HTERT RPE-1 (cell line): ENCODE measurements around the gene SERTAD1.
"Not testable (repeated sequence)": the region's sequence is repeated elsewhere in the genome, so short reads cannot be mapped to it uniquely, and the experiment has no call there.

ENCODE experiments used
- in situ Hi-C: fragments of 300-500 bp; cut with MboI; formaldehyde crosslinking; loops from 4 replicates; pipeline ENCODE4 v1.14.3; 2020; ENCODE audit warnings: low sequenced_read_pairs

Gene SERTAD1

DNA sequence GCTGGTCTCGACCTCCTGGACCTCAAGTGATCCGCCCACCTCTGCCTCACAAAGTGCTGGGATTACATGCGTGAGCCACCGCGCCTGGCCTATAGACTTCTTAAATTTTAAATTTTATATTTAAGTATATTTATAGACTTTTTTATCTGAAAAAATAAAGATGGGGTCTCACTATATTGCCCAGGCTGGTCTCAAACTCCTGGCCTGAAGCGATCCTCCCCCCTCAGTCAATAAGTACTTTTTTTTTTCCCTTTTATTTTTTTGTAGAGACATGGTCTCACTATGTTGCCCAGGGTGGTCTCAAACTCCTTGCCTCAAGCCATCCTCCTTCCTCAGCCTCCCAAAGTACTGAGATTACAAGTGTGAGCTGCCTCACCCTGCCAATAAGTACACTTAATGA lies 1.9 kb downstream of the SERTAD1 start:
- in situ Hi-C loops, result no loop called here

DNA sequence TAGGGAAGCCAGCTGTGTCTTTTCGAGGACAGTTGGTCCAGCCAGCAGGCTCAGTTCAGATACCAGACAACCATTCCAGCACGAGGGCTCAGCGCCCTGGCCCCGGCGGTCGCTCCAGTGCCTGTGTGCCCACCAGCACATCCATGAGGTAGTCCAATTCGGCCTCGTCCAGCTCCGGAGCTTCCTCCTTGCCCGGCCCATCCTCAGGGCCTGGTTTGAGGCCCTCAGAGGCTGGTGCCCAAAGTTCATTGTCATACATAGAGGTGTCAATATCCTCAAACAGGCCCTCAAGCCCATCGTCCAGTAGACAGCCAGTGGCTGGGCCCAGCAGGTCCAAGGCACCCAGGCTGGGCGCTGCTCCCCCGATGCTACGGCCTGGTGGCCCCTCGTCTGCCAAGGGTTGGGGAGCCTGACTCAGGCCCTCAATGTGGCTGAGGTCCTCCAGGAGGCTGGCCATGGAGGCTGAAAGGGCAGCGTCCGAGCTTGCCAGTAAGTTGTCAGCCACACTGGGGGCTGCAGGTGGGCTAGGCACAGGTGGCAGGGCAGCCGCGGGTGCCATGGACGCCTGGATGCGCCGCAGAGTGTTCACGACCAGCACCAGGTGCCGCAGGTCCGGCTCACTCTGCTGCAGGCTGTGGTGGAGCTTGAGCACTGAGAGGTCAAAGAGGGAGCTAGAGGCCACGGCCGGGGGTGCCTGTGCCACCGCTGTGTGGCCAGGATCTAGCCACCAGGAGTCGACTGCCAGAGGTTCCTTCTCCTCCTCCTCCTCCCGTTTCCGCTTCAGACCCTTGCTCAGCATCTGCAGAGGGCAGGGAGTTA lies 2.8 kb downstream of the SERTAD1 start:
- in situ Hi-C loops, result no loop called here

DNA sequence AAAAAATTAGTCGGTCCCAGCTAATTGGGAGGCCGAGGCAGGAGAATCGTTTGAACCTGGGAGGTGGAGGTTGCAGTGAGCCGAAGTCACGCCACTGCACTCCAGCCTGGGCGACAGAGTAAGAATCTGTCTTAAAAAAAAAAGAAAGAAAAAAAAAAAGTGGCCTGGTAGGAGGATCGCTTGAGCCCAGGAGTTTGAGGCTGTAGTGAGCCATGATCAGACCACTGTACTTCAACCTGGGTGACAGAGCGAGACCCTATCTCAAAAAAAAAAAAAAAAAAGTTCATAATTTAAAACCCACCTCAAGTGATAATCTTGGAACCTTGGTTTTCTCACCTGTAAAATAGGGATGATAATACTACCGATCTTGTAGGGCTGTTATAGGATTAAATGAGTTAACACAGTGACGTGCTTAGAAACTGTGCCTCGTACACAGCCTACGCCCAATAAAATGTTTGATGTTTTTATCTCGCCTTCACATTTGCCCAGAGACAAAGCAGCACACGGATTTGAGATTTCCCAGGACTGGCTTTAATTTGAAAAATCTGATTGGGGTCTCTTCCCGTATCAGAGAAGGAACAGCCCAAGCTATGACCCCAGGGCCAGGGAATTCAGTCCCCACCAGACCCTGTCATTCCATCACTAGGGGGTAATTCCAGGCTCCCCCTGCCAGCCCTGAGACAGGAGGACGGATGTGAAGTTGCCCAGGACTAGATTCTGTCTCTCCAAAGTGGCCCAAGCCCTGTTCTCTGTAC lies 3.6 kb downstream of the SERTAD1 start:
- in situ Hi-C loops, result no loop called here

DNA sequence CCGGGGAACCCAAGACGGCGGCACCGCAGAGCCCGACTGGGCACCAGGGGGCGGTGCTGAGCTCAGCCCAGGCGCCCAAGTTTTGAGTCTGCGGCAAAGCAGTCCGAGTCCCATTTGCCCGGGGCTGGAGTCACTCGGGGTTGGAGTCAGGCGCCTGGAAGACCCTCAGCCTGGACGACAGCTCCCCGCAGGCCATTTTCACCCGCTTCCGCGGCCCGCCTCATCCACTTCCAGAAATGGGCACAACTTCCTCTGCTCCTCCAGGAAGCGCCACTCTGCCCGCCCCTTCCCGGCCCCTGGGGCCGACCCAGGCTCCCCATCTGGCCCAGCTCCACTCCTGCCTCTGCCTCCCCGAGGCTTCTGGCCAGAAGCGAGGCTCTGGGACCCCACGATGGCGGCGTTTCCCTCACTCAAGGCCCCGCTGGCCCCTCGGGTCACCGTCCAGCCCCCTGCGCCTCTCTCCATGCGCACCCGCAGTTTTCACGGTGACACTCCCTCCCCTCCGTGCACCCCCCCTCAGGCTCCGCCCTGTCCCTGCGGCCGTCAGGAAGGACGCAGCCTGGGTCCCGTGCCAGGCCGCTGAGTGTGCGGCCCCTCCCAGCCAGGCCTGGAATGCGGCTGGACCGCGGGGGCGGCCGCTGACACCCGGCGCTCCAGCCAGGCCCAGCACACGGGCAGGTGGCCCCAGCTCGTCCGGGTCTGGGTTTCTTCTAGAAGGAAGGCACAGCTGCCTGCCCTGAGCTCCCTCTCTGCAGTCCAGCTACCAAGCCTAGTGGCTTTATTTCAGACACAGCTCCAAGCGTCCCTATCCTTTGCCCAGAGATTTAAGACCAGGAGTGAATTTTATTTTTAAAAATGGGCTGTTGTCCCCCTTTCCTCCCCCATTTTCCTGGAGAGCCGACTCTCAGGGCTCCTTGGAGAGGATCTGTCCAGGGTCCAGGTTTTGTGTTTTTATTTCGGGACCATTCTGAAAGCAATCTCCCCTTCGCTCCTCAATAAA lies 4.7 kb downstream of the SERTAD1 start:
- in situ Hi-C loops, result no loop called here

DNA sequence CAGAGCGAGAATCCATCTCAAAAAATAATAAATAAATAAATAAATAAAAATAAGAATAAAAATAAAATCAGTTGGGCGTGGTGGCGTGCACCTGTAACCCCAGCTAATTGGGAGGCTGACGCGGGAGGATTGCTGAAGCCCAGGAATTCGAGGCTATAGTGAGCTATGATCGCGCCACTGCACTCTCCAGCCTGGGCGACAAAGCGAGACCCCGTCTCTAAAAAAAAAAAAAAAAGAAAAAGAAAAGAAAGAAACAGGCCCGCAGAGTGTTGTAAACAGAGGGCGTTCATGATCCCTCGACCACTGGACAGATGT lies 5.4 kb downstream of the SERTAD1 start:
- in situ Hi-C loops, result no loop called here

DNA sequence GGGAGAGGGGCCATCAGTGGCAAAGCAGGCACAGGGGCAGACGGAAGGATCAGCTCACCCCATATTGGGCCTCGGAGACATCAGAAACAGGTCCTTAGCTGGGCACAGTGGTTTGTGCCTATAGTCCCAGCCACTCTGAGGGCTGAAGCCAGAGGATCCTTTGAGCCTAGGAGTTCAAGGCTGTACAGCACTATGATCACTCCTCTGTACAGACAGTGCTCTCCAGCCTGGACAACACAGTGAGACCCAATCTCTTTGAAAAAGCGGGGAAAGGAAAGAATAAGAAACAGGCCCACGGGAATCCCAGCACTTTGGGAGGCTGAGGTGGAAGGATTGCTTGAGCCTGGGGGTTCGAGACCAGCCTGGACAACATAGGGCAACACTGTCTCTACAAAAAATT lies 6.0 kb downstream of the SERTAD1 start:
- in situ Hi-C loops, result no loop called here

DNA sequence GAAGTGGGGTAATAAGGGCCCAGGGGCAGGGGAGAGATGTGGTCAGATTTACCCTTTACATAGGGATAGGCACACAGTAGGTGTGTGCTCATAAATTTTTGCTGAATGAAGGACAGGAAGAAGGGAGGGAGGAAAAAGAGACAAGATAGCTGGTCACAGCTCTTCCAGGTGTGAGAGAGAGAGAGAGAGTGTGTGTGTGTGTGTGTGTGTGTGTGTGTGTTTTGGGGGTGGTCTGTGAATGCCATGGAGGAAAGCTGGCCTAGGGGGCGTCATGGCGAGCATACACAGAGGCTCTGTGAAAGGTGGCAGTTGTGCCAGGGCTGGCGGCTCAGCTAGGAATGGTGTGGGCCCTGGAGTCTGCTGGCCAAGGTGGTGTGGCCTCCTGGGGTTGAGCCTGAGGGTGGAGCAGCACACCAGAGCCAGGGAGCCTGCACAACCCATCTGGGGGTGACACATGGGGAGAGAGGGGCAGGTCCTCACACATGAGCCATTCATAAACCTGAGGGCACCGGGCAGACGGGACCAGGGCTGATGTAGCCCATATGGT lies 6.7 kb downstream of the SERTAD1 start:
- in situ Hi-C loops, result no loop called here

DNA sequence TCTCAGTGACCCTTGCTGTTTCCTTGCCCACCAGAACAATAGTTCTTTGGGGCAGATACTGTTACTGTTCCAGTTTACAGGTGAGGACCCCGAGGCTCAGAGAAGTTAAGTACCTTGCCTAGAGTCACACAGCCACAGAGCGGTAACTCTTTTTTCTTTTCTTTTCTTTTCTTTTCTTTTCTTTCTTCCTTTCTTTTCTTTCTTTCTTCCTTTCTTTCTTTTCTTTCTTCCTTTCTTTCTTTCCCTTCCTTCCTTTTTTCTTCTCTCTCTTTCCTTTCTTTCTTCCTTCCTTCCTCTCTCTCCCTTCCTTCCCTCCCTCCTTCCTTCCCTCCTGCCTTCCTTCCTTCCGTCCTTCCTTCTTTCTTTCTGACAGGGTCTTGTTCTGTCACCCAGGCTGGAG lies 7.8 kb downstream of the SERTAD1 start:
- in situ Hi-C loops, result no loop called here

DNA sequence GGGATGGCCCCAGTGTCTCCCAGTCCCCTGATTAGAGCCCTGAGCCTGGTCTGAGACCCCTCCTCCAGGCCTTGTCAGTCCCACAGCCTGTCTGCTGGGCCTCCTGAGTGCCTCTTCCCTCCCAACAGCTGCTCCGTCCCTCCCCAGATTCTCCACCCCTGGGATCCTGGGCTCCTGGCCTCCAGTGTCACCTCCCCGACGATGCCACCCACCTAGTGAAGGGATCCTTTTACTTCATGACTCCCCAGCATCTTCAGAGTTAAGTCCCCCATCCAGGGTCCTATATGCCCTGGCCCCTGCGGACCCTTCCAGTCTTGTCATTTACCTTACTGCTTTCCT lies 8.2 kb downstream of the SERTAD1 start:
- in situ Hi-C loops, result no loop called here

DNA sequence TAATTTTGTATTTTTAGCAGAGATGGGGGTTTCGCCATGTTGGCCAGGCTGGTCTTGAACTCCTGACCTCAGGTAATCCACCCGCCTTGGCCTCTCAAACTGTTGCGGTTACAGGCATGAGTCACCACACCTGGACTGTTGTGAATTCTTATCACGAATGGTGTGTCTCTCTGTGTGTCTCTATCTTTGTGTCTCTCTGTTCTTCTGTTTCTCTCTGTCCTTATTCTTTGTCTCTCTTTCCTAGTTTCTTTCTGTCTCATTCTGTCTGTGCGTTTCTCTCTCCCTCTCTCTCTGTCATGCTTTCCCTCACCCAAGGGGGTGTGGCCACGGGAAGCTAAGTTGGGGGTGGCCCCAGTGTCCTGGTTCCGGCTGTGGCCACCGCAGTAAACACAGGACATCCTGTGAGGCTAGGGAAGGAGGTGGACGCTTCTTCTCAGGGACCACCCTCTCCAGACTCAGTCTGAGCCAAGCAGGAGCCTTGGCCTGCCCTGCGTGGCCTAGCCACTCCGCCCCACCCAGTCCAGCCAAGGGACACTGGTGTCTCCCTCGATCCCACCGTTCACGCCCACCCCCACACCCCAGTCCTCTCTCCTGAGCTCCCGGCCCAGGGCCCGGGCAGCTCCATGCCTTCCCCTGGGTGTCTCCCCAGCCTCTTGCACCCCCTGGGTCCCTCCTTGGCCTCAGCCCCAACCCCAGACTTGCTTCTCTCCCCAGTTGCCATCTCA lies 8.7 kb downstream of the SERTAD1 start:
- in situ Hi-C loops, result no loop called here

DNA sequence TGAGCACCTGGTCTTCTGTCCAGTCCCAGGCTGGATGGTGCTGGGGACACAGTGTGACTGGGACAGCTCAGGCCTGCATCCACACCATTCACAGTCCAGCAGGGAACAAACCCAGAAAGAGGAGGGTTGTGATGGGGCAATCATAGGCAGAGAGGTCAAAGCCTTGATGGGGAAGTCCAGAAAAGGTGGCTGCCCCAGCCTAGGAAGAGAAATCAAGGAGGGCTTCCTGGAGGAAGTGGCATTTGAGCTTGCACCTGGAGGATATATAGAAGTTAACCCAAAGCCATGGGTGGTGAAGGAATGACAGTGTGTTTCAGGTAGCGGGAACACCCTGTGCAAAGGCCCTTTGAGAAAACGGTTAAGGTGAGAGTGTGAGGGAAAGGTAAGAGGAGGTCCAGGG lies 10.0 kb downstream of the SERTAD1 start:
- in situ Hi-C loops, result no loop called here

DNA sequence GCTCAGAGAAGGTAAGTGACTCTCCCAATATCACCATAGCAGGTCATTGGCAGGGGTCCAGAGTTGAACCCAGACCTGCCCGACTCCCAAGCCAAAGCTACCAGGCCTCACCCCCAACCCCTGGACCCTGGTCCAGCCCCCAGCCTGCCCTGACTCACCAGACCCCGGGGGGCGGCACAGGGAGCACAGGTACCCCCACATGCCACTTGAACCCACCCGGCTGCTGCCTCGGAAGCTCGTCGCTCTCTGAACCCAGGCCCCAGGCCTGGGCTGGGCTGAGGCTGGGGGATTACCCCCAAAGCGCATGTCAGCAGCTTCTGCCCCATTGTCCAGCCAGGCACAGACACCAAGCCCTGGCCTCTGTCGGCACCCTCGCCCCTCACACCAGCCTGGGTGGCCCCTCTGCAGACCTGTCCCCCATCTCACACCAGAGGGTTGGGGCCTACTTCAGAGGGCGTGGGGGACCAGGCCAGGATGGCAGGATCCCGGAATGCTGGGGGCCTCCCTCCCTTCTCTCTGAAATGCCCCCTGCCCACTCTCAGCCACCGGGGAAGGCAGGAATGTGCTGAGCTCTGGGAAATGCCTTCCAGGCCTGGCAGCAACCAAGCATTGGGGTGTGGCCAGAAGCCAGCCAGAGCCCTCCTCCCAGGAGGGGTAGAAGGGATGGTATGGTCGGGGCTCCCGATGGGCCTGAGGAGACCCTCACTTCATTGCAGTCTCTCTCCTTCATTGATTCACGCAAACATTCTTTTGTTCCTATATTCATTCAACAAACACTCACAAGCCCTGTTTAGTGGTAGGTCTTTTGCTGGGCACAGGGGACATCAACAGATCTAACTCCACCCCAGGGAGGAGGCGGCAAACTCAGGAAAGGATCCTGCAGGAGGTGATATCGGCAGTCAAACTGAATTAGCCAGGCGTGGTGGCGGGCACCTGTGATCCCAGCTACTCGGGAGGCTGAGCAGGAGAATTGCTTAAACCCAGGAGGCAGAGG lies 11.0 kb downstream of the SERTAD1 start:
- in situ Hi-C loops, result no loop called here

DNA sequence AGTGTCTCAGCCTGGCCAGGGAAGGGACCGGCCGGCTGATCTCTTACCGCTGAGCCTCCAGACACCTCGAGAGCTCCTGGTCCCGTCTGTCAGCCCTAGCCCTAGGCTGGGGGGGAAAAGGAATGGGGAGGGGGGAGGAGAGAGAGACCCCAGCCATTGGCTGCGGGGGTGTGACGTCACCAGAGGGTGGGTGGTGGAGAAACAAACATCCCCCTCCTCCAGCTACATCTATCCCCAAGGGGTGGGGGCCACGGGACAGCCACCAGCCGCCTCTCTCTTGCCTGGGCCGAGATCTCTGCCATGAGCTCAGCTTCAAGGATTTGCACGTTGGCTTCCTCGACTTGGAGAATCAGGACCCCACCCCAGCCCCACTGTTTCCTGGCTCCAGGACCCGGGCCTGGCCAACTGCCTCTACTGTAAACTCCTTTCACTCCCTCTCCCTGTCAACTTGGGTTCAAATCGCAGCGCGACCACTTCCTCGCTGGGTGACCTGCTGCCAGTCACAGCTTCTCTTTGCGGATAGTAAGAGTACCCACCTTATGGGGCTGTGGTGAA lies 12.4 kb downstream of the SERTAD1 start, which contains the start of gene PRX:
TSS of gene PRX (minus strand) at position 88 of the 555 bp plus-strand sequence. CDS start 5,446 bp downstream, outside the sequence.
- in situ Hi-C loops, result no loop called here

DNA sequence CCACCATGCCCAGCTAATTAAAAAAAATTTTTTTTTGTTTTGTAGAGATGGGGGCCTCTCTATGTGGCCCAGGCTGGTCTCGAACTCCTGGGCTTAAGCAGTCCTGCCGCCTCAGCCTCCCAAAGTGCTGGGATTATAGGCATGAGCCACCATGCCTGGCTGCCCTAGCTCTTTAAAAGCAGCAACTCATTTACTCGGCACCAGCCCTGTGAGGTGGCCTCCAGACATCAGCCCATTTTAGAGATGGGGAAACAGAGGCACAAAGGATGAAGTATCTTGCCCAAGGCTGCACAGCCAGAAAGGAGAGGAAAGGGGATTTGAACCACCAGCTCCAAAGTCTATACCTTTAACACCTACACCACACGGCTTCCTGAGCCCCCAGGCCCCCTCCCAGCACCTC lies 12.9 kb downstream of the SERTAD1 start:
- in situ Hi-C loops, result no loop called here

DNA sequence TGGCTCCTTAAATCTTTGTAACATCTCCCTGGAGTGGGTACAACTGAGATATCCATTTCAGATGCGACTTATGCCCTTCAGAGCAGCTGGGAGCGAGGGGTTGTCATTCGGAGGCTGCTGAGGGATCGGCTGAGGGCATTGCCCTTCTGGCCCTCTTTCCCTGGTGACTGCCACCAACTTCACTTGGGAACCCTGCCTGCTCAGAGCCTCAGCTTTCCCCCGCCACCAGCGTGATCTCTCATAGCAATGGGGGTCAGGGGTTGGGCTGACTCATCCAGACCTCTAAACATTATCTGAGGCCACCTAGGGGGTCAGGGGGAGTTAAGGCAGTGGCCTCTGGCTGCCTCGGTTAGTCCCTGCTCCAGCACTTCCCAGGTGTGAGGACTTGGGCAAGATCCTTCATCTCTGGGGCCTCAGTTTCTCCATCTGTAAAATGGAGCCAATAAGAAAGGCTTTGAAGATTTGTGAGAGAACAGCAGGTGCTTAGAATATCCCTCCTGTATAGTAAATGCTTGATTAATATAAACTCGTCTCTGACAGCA lies 13.8 kb downstream of the SERTAD1 start:
- in situ Hi-C loops, result no loop called here

DNA sequence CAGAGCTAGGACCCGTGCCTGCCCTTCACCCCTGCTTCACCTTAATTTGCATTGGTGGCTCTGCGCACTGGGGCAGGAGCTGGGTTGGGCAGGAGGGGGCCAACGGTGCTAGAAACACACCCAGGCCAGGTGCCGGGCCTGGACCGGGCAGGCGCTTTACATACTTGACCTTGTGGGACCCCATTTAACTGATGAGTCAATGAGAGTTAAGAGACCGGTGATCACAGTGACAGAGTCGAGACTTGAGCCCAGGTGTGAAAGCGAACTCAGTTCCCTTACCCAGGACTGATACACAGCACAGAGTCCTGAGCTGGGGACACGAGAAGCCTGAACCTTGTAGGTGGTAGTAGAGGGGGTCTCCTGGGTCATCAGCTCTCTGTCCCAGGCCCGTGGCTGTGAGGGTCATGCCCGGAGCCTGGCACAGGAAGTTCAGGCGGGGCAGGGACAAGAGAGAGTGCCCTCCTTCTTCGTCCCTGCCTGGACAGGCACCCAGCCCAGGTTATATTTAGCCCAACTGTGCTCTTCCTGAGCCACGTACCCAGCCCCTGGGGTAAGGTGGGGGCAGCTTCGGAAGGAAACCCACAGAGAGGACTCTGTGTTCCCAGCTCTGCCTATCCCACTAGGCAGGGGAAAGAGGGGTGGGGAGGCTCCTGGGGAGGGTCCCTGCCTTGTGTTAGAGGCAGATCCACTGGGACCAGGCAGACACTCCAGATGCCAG lies 14.5 kb downstream of the SERTAD1 start:
- in situ Hi-C loops, result no loop called here

DNA sequence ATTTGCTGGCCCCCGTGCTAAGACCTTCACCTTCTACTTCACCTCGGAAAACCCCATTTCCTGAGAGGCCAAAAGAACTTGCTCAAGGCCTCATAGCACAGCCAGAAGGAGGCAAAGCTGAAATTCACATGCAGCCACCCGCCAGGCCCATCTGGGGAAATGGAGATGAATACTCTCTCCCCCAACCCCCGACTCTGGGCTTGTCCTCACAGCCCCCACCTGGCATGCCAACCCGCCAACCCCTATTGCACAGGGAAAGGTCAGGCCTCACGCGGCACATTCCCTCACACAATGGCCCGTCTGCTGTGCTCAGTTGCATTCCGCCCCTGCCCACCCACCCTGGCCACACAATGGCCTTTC lies 15.8 kb downstream of the SERTAD1 start:
- in situ Hi-C loops, result no loop called here

DNA sequence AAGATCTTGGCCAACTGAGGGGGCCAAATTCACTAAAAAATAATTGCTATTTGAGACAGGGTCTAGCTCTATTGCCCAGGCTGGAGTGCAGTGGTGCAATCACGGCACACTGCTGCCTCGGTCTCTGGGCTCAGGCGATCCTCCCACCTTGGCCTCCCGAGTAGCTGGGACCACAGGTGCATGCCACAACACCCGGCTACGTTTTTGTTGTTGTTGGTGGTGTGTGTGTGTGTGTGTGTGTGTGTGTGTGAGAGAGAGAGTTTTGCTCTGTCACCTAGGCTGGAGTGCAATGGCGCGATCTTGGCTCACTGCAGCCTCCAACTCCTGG lies 17.2 kb downstream of the SERTAD1 start:
- in situ Hi-C loops, result not testable (repeated sequence)
